Measurements from ENCODE around the gene CST6. TPM values are rescaled to one million over a fixed set of nuclear protein-coding genes. Genes with fewer than 3 reads are reported as not detected.

The CST6 gene
- total RNA-seq, 1 donor from 2014 or later = 279 TPM

- DNase-seq = no peak
Observed at GRCh38 chr11:66047541-66048365, 35.9 kb downstream of the CST6 start.

DNA sequence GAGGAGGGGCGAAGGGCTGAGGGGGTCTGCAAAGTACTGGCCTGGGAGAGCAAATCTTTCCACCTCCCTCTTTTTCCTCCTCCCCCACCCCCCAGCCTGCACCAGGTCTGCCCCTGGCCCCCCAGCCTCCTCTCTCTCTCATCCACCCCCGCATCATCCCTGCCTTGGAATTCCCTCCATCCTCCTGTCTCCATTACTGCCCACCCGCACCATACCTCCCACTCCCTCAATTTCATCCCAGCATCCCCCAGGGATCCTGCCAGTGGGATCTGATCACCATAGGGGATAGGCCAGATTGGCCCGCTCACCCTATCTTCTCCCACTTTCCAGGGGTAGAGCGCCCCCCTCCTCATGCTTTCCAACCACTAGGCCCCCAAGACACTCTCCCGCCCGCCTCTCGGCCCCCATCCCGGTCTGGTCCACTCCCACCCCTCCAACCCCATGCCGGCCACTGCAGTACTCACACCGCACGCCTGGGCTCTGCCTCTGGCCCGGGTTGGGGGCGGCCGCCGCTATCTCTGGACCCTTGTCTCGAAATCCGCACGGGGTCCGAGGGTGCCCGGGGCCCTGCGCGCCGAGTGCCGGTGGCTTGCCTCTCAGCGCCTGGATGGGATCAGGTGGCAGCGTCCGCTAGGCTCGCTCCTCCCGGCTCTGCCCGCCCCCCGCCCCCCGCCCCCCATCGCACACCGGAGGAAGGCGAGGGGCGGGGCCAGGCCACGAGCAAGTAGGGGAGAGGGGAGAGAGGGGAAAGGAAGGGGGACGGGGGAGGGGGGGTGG, 36.9 kb downstream of the CST6 start, which contains the start of gene GAL3ST3:
Gene GAL3ST3 (minus strand): TSS at position 615 of the 777 bp plus-strand sequence. CDS start 3,746 bp downstream, outside the sequence.
- DNase-seq = no peak

- DNase-seq = no peak
Observed at GRCh38 chr11:66050581-66051231, 38.9 kb downstream of the CST6 start.

GRCh38 chr11:66051371-66051765, 39.6 kb downstream of the CST6 start:
- no peak for DNase-seq

DNA sequence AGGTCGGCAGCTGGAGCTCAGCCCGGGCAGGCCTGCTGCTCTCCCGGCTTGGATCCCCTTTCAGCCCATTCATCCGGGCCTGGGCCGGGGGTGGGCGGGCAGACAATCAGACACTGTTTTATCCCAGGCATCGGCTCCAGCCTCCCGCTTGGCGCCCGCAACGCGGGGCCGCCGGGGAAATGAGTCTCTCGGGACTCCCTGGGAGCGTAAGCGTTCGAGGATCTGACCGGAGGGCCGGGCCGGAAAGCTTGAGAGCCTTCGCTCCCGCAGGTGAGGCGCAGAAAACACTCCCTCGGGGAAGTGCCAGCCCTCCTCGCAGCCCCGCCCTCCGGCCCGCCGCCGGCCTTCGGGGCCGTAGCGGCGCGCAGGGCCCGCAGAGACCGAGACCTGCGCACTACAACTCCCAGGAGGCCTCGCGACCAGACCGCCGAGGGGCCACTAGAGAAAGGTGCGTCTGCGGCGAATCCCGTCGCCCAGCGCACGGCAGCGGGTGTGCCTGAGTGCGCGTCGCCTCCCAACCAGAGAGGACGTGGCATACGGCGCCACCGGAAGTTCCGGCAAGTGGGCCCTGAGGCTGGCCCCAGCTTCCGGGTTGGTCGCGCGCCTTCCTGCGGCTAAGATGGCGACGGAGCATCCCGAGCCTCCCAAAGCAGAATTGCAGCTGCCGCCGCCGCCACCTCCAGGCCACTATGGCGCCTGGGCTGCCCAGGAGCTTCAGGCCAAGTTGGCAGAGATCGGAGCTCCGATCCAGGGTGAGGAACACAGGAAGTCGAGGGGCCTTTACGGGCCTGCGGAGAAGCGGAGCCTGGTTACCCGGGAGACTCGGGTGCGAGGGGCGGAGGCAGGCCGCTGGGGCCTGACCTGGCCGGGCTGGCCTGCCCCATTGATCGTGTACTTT, 40.2 kb downstream of the CST6 start, which contains the start of gene SF3B2:
Gene SF3B2 (plus strand): TSS at position 599 of the 898 bp plus-strand sequence. CDS start 21 bp downstream, at position 620.
- peak; percentile 97 for DNase-seq

- no peak for DNase-seq
Observed at GRCh38 chr11:66052664-66052982, 40.8 kb downstream of the CST6 start.

DNA sequence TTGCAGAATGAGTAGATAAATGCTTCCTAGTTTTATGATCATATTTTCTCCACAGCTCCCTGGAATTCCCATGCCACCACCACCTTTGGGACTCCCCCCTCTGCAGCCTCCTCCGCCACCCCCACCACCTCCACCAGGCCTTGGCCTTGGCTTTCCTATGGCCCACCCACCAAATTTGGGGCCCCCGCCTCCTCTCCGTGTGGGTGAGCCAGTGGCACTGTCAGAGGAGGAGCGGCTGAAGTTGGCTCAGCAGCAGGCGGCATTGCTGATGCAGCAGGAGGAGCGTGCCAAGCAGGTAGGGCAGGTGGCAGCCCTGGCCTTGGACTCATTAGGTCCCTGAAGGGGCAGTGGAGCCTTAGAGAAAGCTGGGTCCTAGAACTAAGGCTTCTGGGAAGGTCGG, 43.2 kb downstream of the CST6 start:
- no peak for DNase-seq

- no peak for DNase-seq
Observed at GRCh38 chr11:66056501-66056900, 44.7 kb downstream of the CST6 start.

- no peak for DNase-seq
Observed at GRCh38 chr11:66059966-66060680, 48.3 kb downstream of the CST6 start.

DNA sequence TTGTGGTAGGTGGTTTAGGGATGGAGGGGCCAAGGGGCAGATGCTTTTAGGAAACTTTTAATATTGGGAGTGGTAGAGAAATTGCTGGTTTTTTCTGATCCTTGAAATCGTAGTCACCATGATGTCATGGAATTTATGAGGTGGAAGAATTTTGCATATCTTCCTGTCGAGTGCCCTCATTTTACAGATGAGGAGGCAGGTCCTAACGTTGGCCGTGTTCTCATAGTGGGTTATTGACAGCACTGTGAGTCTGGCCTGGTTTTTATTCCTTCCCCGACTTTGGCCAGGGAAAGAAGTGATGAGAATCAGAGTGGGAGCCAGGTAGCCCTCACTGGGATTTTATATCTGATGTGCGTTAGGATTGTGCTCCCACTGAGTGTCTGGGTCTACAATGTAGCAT, 49.5 kb downstream of the CST6 start:
- no peak for DNase-seq

GRCh38 chr11:66062408-66062807, 50.6 kb downstream of the CST6 start:
- DNase-seq = no peak

Other genes with a start within 250 kb of the CST6 start
- 6.9 TPM for gene AP5B1, start 231.0 kb upstream of the CST6 start, total RNA-seq
- 23.3 TPM for gene OVOL1, start 224.9 kb upstream of the CST6 start, total RNA-seq
- gene SNX32, start 178.0 kb upstream of the CST6 start, total RNA-seq = 1.4 TPM
- 371 TPM for gene CFL1, start 153.8 kb upstream of the CST6 start, total RNA-seq
- gene MUS81, start 151.6 kb upstream of the CST6 start, total RNA-seq = 24.0 TPM
- 33.6 TPM for gene EFEMP2, start 139.2 kb upstream of the CST6 start, total RNA-seq
- 0.59 TPM for gene CTSW, start 132.2 kb upstream of the CST6 start, total RNA-seq
- gene FIBP, start 123.5 kb upstream of the CST6 start, total RNA-seq = 51.0 TPM
- 11.4 TPM for gene CCDC85B, start 121.3 kb upstream of the CST6 start, total RNA-seq
- gene FOSL1, start 111.6 kb upstream of the CST6 start, total RNA-seq = 10.6 TPM
- 13.6 TPM for gene C11orf68, start 92.9 kb upstream of the CST6 start, total RNA-seq
- 55.1 TPM for gene DRAP1, start 92.6 kb upstream of the CST6 start, total RNA-seq
- not detected for gene TSGA10IP, start 66.5 kb upstream of the CST6 start, total RNA-seq
- gene SART1, start 50.3 kb upstream of the CST6 start, total RNA-seq = 38.0 TPM
- gene EIF1AD, start 9.9 kb upstream of the CST6 start, total RNA-seq = 19.0 TPM
- 20.5 TPM for gene BANF1, start 9.5 kb upstream of the CST6 start, total RNA-seq
- 0.10 TPM for gene CATSPER1, start 14.5 kb downstream of the CST6 start, total RNA-seq
- not detected for gene GAL3ST3, start 37.2 kb downstream of the CST6 start, total RNA-seq
- 87.3 TPM for gene SF3B2, start 40.4 kb downstream of the CST6 start, total RNA-seq
- gene PACS1, start 58.3 kb downstream of the CST6 start, total RNA-seq = 31.0 TPM
- 9.8 TPM for gene KLC2, start 245.7 kb downstream of the CST6 start, total RNA-seq